Measurements from ENCODE around the gene EIPR1.
A peak's percentile ranks its signal among the peaks of the same experiment; 100 is the strongest.

The EIPR1 gene

GRCh38 chr2:3379339-3379646 is 1.7 kb upstream of the EIPR1 start:
- TF ChIP-seq OSR1 (CRISPR knock-in tag; IDR thresholded peaks at IDR 0.05) = no peak
- TF ChIP-seq CSRNP3 (CRISPR knock-in tag; IDR thresholded peaks at IDR 0.05) = no peak
- no peak for TF ChIP-seq ZNF70 (CRISPR knock-in tag; IDR thresholded peaks at IDR 0.05)
- TF ChIP-seq ZFP3 (CRISPR knock-in tag; IDR thresholded peaks at IDR 0.05) = no peak
- TF ChIP-seq TSHZ2 (CRISPR knock-in tag; IDR thresholded peaks at IDR 0.05) = no peak
- no peak for TF ChIP-seq ZNF565 (CRISPR knock-in tag; conservative IDR thresholded peaks at IDR 0.05; ENCODE audit: low read depth)
- TF ChIP-seq ZNF8 (CRISPR knock-in tag; IDR thresholded peaks at IDR 0.05) = no peak
- no peak for TF ChIP-seq CSDC2 (CRISPR knock-in tag; IDR thresholded peaks at IDR 0.05)
- TF ChIP-seq TOX (CRISPR knock-in tag; IDR thresholded peaks at IDR 0.05; ENCODE audit: borderline replicate concordance) = no peak
- no peak for TF ChIP-seq ARNTL (CRISPR knock-in tag; IDR thresholded peaks at IDR 0.05; ENCODE audit: borderline replicate concordance, low read depth)
- no peak for TF ChIP-seq BACH2 (CRISPR knock-in tag; IDR thresholded peaks at IDR 0.05; ENCODE audit: borderline replicate concordance)
- no peak for TF ChIP-seq POU6F1 (CRISPR knock-in tag; IDR thresholded peaks at IDR 0.05; ENCODE audit: borderline replicate concordance, low read depth)
- no peak for TF ChIP-seq ISL1 (CRISPR knock-in tag; IDR thresholded peaks at IDR 0.05)
- no peak for TF ChIP-seq RARB (CRISPR knock-in tag; IDR thresholded peaks at IDR 0.05)
- no peak for TF ChIP-seq PPARA (CRISPR knock-in tag; IDR thresholded peaks at IDR 0.05; ENCODE audit: borderline replicate concordance)
- no peak for TF ChIP-seq ESRRG (CRISPR knock-in tag; IDR thresholded peaks at IDR 0.05)
- no peak for TF ChIP-seq ZC3H10 (CRISPR knock-in tag; IDR thresholded peaks at IDR 0.05)
- TF ChIP-seq PATZ1 (CRISPR knock-in tag; IDR thresholded peaks at IDR 0.05; ENCODE audit: borderline replicate concordance) = no peak
- no peak for TF ChIP-seq TCF4 (CRISPR knock-in tag; IDR thresholded peaks at IDR 0.05; ENCODE audit: borderline replicate concordance)
- ATAC-seq = no peak

GRCh38 chr2:3377279-3377611 is 373 bp downstream of the EIPR1 start:
- ATAC-seq = peak; percentile 54

More at GRCh38 chr2:3377279-3377611, 373 bp downstream of the EIPR1 start:
- TF ChIP-seq ISL1 (CRISPR knock-in tag; IDR thresholded peaks at IDR 0.05) (no peak), TSHZ2 (CRISPR knock-in tag; IDR thresholded peaks at IDR 0.05) (peak; percentile 37; the same call in 1 of the 2 replicates), ZFP3 (CRISPR knock-in tag; IDR thresholded peaks at IDR 0.05) (0 out of 2 replicates have a peak, but pooled peaks have one; percentile 40), ZNF8 (CRISPR knock-in tag; IDR thresholded peaks at IDR 0.05) (no peak), CSDC2 (CRISPR knock-in tag; IDR thresholded peaks at IDR 0.05) (peak; percentile 83; the same call in 1 of the 2 replicates)
